ENCODE results near the gene BSPRY.

BSPRY gene

DNA sequence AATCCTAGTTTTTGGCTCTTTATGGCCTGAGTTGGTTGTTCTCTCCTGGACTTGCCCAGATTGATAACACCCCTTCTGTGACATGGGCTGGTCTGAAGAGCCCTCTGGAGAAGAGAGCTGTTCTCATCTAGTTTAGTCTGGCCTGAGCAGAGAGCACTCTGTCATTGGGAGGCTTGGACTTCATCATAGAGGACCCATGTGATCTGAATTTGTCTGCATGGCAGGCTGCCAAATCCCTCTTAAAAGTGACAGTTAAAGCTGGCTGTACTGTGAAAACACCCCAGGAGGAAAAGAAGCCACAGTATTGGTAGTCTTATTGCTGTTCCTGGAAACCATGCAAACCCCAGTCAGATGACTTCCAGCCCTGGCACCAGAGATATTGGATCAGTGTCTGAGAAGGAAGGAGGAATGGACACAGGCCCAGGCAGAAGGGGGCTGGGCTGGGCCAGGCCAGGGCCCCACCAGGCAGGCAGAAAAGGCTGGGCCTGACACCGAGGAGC is 5.6 kb upstream of the BSPRY start:
- Histone ChIP-seq H3K9ac (ENCODE audit: low read length) (no peak overlapping the region), H3K36me3 (replicated peaks; ENCODE audit: insufficient read depth, low read length) (no peaks in the 10 kb centered on the region), H3K27ac (ENCODE audit: low read length) (no peak overlapping the region), H3K9me3 (replicated peaks; ENCODE audit: insufficient read depth, low read length) (no peaks in the 10 kb centered on the region), H3K4me2 (ENCODE audit: low read depth, low read length) (no peak overlapping the region), H3K9me2 (replicated peaks; ENCODE audit: insufficient read depth, low read length) (no peaks in the 10 kb centered on the region), H3F3A (ENCODE audit: insufficient read depth, low read length) (peaks cover 16% of the 10 kb centered on the region), H3K4me1 (ENCODE audit: low read length) (peaks cover 26% of the 10 kb centered on the region), H3K79me2 (ENCODE audit: low read length) (no peaks in the 10 kb centered on the region), H3K27me3 (replicated peaks; ENCODE audit: insufficient read depth, low read length) (no peaks in the 10 kb centered on the region), H4K20me1 (ENCODE audit: insufficient read depth, low read length) (no peaks in the 10 kb centered on the region), H2AFZ (ENCODE audit: low read length) (peak overlapping the region; percentile 30; the same call in 1 of the 2 replicates), H3K4me3 (ENCODE audit: low read length) (no peak overlapping the region)
- DNase-seq = peak; percentile 41
- TF ChIP-seq EZH2 (optimal IDR thresholded peaks at IDR 0.05; ENCODE audit: low read depth, low read length) = no peak
- TF ChIP-seq, protein P1, sequence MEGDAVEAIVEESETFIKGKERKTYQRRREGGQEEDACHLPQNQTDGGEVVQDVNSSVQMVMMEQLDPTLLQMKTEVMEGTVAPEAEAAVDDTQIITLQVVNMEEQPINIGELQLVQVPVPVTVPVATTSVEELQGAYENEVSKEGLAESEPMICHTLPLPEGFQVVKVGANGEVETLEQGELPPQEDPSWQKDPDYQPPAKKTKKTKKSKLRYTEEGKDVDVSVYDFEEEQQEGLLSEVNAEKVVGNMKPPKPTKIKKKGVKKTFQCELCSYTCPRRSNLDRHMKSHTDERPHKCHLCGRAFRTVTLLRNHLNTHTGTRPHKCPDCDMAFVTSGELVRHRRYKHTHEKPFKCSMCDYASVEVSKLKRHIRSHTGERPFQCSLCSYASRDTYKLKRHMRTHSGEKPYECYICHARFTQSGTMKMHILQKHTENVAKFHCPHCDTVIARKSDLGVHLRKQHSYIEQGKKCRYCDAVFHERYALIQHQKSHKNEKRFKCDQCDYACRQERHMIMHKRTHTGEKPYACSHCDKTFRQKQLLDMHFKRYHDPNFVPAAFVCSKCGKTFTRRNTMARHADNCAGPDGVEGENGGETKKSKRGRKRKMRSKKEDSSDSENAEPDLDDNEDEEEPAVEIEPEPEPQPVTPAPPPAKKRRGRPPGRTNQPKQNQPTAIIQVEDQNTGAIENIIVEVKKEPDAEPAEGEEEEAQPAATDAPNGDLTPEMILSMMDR (IDR thresholded peaks at IDR 0.05; ENCODE audit: low read length) = no peak
- TF ChIP-seq EZH2phosphoT487 (IDR thresholded peaks at IDR 0.05; ENCODE audit: low read length) = no peak

DNA sequence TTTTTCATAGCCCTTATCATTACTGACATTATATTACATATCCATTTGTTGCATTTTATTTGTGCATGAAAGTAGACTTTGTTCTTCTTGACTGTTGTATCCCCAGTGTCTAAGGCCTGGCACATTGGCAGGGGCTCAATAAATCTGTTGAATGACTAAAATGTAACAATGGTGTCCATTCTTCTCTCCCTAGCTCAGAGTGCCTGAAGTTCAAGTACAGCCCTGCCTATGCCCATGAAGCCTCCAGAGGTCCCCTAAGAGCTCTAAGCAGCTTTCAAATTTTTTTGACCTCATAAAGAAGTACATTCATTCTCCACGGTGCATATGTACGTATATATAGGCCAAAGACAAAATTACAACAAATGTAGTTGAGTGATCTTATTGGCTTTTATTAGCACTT is 4.2 kb upstream of the BSPRY start:
- Histone ChIP-seq H3K9me3 (replicated peaks; ENCODE audit: insufficient read depth, low read length) (no peaks in the 10 kb centered on the region), H3K4me2 (ENCODE audit: low read depth, low read length) (no peak overlapping the region), H2AFZ (ENCODE audit: low read length) (no peak overlapping the region), H3K79me2 (ENCODE audit: low read length) (peaks cover 6% of the 10 kb centered on the region), H3F3A (ENCODE audit: insufficient read depth, low read length) (peaks cover 25% of the 10 kb centered on the region), H3K4me1 (ENCODE audit: low read length) (peaks cover 24% of the 10 kb centered on the region), H3K27ac (ENCODE audit: low read length) (no peak overlapping the region), H3K27me3 (replicated peaks; ENCODE audit: insufficient read depth, low read length) (no peaks in the 10 kb centered on the region), H4K20me1 (ENCODE audit: insufficient read depth, low read length) (no peaks in the 10 kb centered on the region), H3K9ac (ENCODE audit: low read length) (no peak overlapping the region), H3K4me3 (ENCODE audit: low read length) (no peak overlapping the region), H3K36me3 (replicated peaks; ENCODE audit: insufficient read depth, low read length) (no peaks in the 10 kb centered on the region), H3K9me2 (replicated peaks; ENCODE audit: insufficient read depth, low read length) (no peaks in the 10 kb centered on the region)
- TF ChIP-seq, protein P1 (IDR thresholded peaks at IDR 0.05; ENCODE audit: low read length) = no peak
- TF ChIP-seq EZH2phosphoT487 (IDR thresholded peaks at IDR 0.05; ENCODE audit: low read length) (no peak), EZH2 (optimal IDR thresholded peaks at IDR 0.05; ENCODE audit: low read depth, low read length) (no peak)
- no peak for DNase-seq

DNA sequence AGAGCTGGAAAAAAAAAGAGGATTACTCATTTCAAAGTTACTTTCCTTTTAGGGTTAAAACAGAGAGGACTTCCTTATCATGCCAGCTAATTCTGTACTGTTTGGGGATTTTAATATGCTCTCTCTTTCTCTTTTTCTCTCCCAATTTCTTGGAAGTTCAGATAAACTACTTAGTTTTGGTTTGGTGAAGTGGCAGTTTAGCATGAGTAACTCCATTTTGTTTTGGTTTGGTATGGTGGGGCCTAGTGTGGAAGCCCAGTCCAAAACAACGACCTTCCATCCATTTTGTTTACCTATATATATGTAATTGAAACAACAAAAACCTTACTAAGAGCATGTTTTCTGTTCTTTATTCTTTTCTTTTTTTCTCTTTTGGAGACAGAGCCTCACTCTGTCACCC is 3.7 kb upstream of the BSPRY start:
- H3K4me1 ChIP-seq (ENCODE audit: low read length) = peaks cover 28% of the 10 kb centered on the region

More for the DNA sequence above, 3.7 kb upstream of the BSPRY start:
- Histone ChIP-seq H3K4me3 (ENCODE audit: low read length) (no peak overlapping the region), H3K27ac (ENCODE audit: low read length) (no peak overlapping the region), H3K9ac (ENCODE audit: low read length) (no peak overlapping the region), H3K9me3 (replicated peaks; ENCODE audit: insufficient read depth, low read length) (no peaks in the 10 kb centered on the region), H4K20me1 (ENCODE audit: insufficient read depth, low read length) (no peaks in the 10 kb centered on the region), H2AFZ (ENCODE audit: low read length) (no peak overlapping the region), H3K79me2 (ENCODE audit: low read length) (peaks cover 10% of the 10 kb centered on the region), H3K9me2 (replicated peaks; ENCODE audit: insufficient read depth, low read length) (no peaks in the 10 kb centered on the region), H3K36me3 (replicated peaks; ENCODE audit: insufficient read depth, low read length) (no peaks in the 10 kb centered on the region), H3F3A (ENCODE audit: insufficient read depth, low read length) (peaks cover 30% of the 10 kb centered on the region), H3K27me3 (replicated peaks; ENCODE audit: insufficient read depth, low read length) (no peaks in the 10 kb centered on the region), H3K4me2 (ENCODE audit: low read depth, low read length) (no peak overlapping the region)
- DNase-seq = no peak
- TF ChIP-seq, protein P1 (IDR thresholded peaks at IDR 0.05; ENCODE audit: low read length) = no peak
- no peak for TF ChIP-seq EZH2 (optimal IDR thresholded peaks at IDR 0.05; ENCODE audit: low read depth, low read length)
- TF ChIP-seq EZH2phosphoT487 (IDR thresholded peaks at IDR 0.05; ENCODE audit: low read length) = no peak
